HCT116 (cell line): ENCODE measurements around the gene PWWP2B.

Source experiments
- CTCF ChIP-seq, 3 experiments: fragments of 200-600 bp in 1 of 3; sonication (generic) in 1 of 3; IDR thresholded peaks in 2 of 3; conservative IDR thresholded peaks in 1 of 3; 2 replicates each; pipeline ENCODE4 v1.5.1; 2012 to 2017; ENCODE audit warnings: low read depth in 2 of 3, low read length in 2 of 3, antibody characterized with exemption in 1 of 3, borderline replicate concordance in 1 of 3, control low read depth in 1 of 3, mild to moderate bottlenecking in 1 of 3, mixed read lengths in 1 of 3, mixed run types in 1 of 3, moderate library complexity in 1 of 3; ENCODE audit not compliant: insufficient read depth in 1 of 3
- EZH2phosphoT487 ChIP-seq: fragments of 200-600 bp; IDR thresholded peaks from 2 replicates; pipeline ENCODE4 v1.6.1; 2018; ENCODE audit warnings: antibody characterized with exemption, borderline replicate concordance
- JUND ChIP-seq: IDR thresholded peaks from 2 replicates; pipeline ENCODE4 v1.6.1; 2012
- POLR2AphosphoS5 ChIP-seq: IDR thresholded peaks from 2 replicates; pipeline ENCODE4 v1.6.1; 2011; ENCODE audit warnings: mild to moderate bottlenecking, low read depth, low read length, moderate library complexity
- SIN3A ChIP-seq: IDR thresholded peaks from 2 replicates; pipeline ENCODE4 v1.6.1; 2012; ENCODE audit warnings: low read depth
- SRF ChIP-seq: IDR thresholded peaks from 2 replicates; pipeline ENCODE4 v1.6.1; 2012; ENCODE audit warnings: low read depth
- YY1 ChIP-seq: IDR thresholded peaks from 2 replicates; pipeline ENCODE4 v1.6.1; 2011; ENCODE audit warnings: low read length, low read depth, moderate library complexity, mild to moderate bottlenecking; ENCODE audit not compliant: insufficient replicate concordance; ENCODE audit errors: extremely low read depth
- TF ChIP-seq, protein P1 (sequence below): IDR thresholded peaks from 2 replicates; pipeline ENCODE4 v1.6.1; 2012; ENCODE audit warnings: low read depth

DNA sequence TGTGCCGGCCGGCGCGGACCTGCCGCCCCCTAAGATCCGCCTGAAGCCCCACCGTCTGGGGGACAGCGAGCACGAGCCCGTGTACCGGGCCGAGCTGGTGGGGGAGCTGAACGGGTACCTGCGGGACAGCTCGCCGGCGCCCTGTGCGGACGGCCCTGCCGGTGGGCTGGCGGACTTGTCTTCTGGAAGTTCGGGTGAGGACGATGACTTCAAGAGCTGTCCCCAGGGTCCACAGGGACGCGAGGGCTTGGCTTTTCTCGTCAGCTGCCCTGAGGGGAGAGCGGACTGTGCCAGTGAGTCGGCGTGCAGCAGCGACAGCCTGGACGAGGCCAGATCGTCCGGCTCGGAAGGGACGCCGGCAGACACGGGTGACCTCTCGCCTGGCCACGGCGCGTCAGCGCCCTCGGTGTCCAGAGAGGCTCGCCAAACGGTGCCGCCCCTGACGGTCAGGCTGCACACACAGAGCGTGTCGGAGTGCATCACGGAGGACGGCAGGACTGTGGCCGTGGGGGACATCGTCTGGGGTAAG lies 8.5 kb downstream of the PWWP2B start:
- TF ChIP-seq SRF: no peak
- TF ChIP-seq EZH2phosphoT487: no peak
- TF ChIP-seq JUND: no peak
- no peak for TF ChIP-seq YY1
- TF ChIP-seq, protein P1, sequence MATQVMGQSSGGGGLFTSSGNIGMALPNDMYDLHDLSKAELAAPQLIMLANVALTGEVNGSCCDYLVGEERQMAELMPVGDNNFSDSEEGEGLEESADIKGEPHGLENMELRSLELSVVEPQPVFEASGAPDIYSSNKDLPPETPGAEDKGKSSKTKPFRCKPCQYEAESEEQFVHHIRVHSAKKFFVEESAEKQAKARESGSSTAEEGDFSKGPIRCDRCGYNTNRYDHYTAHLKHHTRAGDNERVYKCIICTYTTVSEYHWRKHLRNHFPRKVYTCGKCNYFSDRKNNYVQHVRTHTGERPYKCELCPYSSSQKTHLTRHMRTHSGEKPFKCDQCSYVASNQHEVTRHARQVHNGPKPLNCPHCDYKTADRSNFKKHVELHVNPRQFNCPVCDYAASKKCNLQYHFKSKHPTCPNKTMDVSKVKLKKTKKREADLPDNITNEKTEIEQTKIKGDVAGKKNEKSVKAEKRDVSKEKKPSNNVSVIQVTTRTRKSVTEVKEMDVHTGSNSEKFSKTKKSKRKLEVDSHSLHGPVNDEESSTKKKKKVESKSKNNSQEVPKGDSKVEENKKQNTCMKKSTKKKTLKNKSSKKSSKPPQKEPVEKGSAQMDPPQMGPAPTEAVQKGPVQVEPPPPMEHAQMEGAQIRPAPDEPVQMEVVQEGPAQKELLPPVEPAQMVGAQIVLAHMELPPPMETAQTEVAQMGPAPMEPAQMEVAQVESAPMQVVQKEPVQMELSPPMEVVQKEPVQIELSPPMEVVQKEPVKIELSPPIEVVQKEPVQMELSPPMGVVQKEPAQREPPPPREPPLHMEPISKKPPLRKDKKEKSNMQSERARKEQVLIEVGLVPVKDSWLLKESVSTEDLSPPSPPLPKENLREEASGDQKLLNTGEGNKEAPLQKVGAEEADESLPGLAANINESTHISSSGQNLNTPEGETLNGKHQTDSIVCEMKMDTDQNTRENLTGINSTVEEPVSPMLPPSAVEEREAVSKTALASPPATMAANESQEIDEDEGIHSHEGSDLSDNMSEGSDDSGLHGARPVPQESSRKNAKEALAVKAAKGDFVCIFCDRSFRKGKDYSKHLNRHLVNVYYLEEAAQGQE: no peak
- TF ChIP-seq CTCF (IDR thresholded peaks at IDR 0.05 in 2 of 3, conservative IDR thresholded peaks at IDR 0.05 in 1 of 3; ENCODE audit: borderline replicate concordance in 1 of 3, insufficient read depth in 1 of 3, low read depth in 2 of 3, low read length in 2 of 3): no peak
- no peak for TF ChIP-seq POLR2AphosphoS5
- no peak for TF ChIP-seq SIN3A
